ENCODE data around the gene CDH15. TPM values are rescaled to one million over a fixed set of nuclear protein-coding genes. Genes with fewer than 3 reads are reported as not detected.

CDH15 gene
- total and polyA plus RNA-seq, 2 of the 13 experiments (the other 11 are each of a cell fraction or from before 2014, with no cell fraction given): 0.74 to 2.2 TPM

DNA sequence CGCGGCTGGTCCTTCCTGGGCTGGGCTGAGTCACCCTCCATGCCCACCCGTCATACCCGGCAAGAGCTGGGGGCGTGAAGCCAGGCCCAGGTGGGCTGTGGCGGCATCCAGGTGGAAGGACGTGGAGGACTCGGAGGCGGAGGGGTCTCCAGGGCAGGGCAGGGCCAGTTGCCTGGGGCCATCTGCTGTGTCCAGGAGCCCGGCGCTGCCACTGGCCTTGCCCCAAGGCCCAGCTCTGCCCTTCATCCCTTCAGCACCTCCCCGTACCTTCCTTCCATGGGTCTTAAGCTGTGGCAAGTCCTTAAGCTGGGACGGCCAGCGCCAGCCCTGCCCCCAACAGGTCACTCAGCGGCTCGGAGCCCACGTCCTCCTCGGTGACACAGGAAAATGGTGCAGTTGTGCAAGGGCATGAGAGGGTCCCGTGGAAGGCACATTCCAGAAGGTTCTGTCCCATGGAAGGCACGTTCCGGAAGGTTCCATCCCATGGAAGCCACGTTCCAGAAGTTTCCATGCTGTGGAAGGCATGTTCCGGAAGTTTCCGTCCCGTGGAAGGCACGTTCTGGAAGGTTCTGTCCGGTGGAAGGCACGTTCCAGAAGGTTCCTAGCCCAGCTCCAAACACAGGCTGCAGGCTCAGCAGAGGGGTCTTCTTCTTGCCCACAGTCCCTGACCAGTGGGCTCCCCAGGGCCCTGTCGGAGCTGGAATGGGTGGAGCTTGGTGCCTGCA lies 10.4 kb upstream of the CDH15 start:
- ChIA-PET CTCF (ENCODE audit: low intra/inter-chr PET ratio, low total read pairs) (no interaction called here), POLR2A (no interaction called here)

More for the DNA sequence above, 10.4 kb upstream of the CDH15 start:
- FAIRE-seq (no peak), DNase-seq (ENCODE audit: low spot score) (no peak), ATAC-seq (no peak)
- no peaks in the 10 kb centered on the region for H3K9me3 ChIP-seq (ENCODE audit: low read length)
- H3K36me3 ChIP-seq (replicated peaks in 1 of 2; ENCODE audit: control insufficient read depth in 1 of 2, insufficient read depth in 2 of 2, low read length in 2 of 2): no peaks in the 10 kb centered on the region
- no peak overlapping the region for H3K4me2 ChIP-seq (ENCODE audit: low read depth, low read length)
- no peak overlapping the region for H2AFZ ChIP-seq (ENCODE audit: low read length)
- 48% methylated on average over 25 of the region's 29 CpGs for WGBS (ENCODE audit: low lambda C conversion rate)
- intact Hi-C loops (cut with micrococcal nuclease; ENCODE audit: unreplicated experiment) (no loop called here), in situ Hi-C loops (cut with HindIII; ENCODE audit: extremely low pct_ligation_motif_present, low pct_unique_long_range_greater_than_20kb) (no loop called here)
- TF ChIP-seq, protein P1, sequence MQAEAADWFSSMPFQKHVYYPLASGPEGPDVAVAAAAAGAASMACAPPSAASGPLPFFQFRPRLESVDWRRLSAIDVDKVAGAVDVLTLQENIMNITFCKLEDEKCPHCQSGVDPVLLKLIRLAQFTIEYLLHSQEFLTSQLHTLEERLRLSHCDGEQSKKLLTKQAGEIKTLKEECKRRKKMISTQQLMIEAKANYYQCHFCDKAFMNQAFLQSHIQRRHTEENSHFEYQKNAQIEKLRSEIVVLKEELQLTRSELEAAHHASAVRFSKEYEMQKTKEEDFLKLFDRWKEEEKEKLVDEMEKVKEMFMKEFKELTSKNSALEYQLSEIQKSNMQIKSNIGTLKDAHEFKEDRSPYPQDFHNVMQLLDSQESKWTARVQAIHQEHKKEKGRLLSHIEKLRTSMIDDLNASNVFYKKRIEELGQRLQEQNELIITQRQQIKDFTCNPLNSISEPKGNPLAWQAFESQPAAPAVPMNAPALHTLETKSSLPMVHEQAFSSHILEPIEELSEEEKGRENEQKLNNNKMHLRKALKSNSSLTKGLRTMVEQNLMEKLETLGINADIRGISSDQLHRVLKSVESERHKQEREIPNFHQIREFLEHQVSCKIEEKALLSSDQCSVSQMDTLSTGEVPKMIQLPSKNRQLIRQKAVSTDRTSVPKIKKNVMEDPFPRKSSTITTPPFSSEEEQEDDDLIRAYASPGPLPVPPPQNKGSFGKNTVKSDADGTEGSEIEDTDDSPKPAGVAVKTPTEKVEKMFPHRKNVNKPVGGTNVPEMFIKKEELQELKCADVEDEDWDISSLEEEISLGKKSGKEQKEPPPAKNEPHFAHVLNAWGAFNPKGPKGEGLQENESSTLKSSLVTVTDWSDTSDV (CRISPR knock-in tag; IDR thresholded peaks at IDR 0.05): peak; percentile 57; the same call in 1 of the 2 replicates
- TF ChIP-seq, protein P2, sequence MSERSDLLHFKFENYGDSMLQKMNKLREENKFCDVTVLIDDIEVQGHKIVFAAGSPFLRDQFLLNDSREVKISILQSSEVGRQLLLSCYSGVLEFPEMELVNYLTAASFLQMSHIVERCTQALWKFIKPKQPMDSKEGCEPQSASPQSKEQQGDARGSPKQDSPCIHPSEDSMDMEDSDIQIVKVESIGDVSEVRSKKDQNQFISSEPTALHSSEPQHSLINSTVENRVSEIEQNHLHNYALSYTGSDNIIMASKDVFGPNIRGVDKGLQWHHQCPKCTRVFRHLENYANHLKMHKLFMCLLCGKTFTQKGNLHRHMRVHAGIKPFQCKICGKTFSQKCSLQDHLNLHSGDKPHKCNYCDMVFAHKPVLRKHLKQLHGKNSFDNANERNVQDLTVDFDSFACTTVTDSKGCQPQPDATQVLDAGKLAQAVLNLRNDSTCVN (CRISPR knock-in tag; IDR thresholded peaks at IDR 0.05; ENCODE audit: borderline replicate concordance): no peak
- TF ChIP-seq, protein P3, sequence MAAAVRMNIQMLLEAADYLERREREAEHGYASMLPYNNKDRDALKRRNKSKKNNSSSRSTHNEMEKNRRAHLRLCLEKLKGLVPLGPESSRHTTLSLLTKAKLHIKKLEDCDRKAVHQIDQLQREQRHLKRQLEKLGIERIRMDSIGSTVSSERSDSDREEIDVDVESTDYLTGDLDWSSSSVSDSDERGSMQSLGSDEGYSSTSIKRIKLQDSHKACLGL (CRISPR knock-in tag; IDR thresholded peaks at IDR 0.05): no peak
- TF ChIP-seq, protein P4, sequence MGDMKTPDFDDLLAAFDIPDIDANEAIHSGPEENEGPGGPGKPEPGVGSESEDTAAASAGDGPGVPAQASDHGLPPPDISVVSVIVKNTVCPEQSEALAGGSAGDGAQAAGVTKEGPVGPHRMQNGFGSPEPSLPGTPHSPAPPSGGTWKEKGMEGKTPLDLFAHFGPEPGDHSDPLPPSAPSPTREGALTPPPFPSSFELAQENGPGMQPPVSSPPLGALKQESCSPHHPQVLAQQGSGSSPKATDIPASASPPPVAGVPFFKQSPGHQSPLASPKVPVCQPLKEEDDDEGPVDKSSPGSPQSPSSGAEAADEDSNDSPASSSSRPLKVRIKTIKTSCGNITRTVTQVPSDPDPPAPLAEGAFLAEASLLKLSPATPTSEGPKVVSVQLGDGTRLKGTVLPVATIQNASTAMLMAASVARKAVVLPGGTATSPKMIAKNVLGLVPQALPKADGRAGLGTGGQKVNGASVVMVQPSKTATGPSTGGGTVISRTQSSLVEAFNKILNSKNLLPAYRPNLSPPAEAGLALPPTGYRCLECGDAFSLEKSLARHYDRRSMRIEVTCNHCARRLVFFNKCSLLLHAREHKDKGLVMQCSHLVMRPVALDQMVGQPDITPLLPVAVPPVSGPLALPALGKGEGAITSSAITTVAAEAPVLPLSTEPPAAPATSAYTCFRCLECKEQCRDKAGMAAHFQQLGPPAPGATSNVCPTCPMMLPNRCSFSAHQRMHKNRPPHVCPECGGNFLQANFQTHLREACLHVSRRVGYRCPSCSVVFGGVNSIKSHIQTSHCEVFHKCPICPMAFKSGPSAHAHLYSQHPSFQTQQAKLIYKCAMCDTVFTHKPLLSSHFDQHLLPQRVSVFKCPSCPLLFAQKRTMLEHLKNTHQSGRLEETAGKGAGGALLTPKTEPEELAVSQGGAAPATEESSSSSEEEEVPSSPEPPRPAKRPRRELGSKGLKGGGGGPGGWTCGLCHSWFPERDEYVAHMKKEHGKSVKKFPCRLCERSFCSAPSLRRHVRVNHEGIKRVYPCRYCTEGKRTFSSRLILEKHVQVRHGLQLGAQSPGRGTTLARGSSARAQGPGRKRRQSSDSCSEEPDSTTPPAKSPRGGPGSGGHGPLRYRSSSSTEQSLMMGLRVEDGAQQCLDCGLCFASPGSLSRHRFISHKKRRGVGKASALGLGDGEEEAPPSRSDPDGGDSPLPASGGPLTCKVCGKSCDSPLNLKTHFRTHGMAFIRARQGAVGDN (CRISPR knock-in tag; IDR thresholded peaks at IDR 0.05): peak; percentile 38
- TF ChIP-seq ZNF547 (CRISPR knock-in tag; IDR thresholded peaks at IDR 0.05) (0 out of 2 replicates have a peak, but pooled peaks have one; percentile 33), ZFP36 (IDR thresholded peaks at IDR 0.05; ENCODE audit: borderline replicate concordance, low read depth, low read length, partially characterized antibody) (no peak), GABPB1 (CRISPR knock-in tag; IDR thresholded peaks at IDR 0.05) (peak; percentile 9; the same call in 1 of the 2 replicates), ZNF629 (CRISPR knock-in tag; conservative IDR thresholded peaks at IDR 0.05) (no peak), KLF9 (CRISPR knock-in tag; IDR thresholded peaks at IDR 0.05; ENCODE audit: low read depth) (no peak), ZNF33A (CRISPR knock-in tag; IDR thresholded peaks at IDR 0.05; ENCODE audit: borderline replicate concordance) (no peak)
- TF ChIP-seq, protein P5, sequence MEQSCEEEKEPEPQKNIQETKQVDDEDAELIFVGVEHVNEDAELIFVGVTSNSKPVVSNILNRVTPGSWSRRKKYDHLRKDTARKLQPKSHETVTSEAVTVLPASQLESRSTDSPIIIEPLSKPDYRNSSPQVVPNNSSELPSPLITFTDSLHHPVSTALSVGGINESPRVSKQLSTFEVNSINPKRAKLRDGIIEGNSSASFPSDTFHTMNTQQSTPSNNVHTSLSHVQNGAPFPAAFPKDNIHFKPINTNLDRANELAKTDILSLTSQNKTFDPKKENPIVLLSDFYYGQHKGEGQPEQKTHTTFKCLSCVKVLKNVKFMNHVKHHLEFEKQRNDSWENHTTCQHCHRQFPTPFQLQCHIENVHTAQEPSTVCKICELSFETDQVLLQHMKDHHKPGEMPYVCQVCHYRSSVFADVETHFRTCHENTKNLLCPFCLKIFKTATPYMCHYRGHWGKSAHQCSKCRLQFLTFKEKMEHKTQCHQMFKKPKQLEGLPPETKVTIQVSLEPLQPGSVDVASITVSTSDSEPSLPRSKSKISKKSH (CRISPR knock-in tag; IDR thresholded peaks at IDR 0.05; ENCODE audit: borderline replicate concordance): peak; percentile 38; the same call in 1 of the 2 replicates
- TF ChIP-seq, protein P6, sequence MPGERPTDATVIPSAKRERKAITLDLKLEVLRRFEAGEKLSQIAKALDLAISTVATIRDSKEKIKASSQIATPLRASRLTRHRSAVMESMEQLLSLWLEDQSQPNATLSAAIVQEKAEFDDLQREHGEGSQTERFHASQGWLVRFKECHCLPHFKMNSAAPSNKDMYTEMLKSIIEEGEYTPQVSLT (CRISPR knock-in tag; IDR thresholded peaks at IDR 0.05; ENCODE audit: borderline replicate concordance, low read depth): no peak
- BruUV-seq (replicated peaks): no TSS peak
- H4K20me1 ChIP-seq (ENCODE audit: insufficient read depth, low read length): no peaks in the 10 kb centered on the region; the same call in 1 of the 2 replicates
- H3K4me3 ChIP-seq (replicated peaks in 1 of 3; ENCODE audit: insufficient read depth in 1 of 3, low read depth in 2 of 3, low read length in 3 of 3): no peak overlapping the region
- peaks cover 26 to 78% of the 10 kb centered on the region in 2 experiments for H3K27me3 ChIP-seq (ENCODE audit: control insufficient read depth in 1 of 2, insufficient read depth in 2 of 2, low read length in 2 of 2)
- peaks cover 57% of the 10 kb centered on the region for H3K4me1 ChIP-seq (ENCODE audit: insufficient read depth, low read length)
- no peak overlapping the region for H3K27ac ChIP-seq (ENCODE audit: extremely low read length, insufficient read depth, low read length)
- no peaks in the 10 kb centered on the region for H3K79me2 ChIP-seq (ENCODE audit: insufficient read depth, low read length)
- H3K9ac ChIP-seq (ENCODE audit: insufficient read depth, low read depth, low read length): no peak overlapping the region
